ENCODE results near the gene MRPS18A. TPM values are rescaled to one million over a fixed set of nuclear protein-coding genes. Genes with fewer than 3 reads are reported as not detected.

The MRPS18A gene
- total and polyA plus RNA-seq, 9 of the 15 experiments (the other 6 are each of a cell fraction or from before 2014, with no cell fraction given): 87.5 to 243 (median 125) TPM

- TF ChIP-seq HCFC1 (IDR thresholded peaks at IDR 0.05; ENCODE audit: low read depth, low read length): no peak
- TF ChIP-seq CREB1 (IDR thresholded peaks at IDR 0.05): 0 out of 2 replicates have a peak, but pooled peaks have one; percentile 27
- no peak for TF ChIP-seq CREB1 (CRISPR knock-in tag; IDR thresholded peaks at IDR 0.05)
- TF ChIP-seq ZSCAN29 (IDR thresholded peaks at IDR 0.05): no peak
- TF ChIP-seq OTX1 (CRISPR knock-in tag; IDR thresholded peaks at IDR 0.05): peak; percentile 93
- TF ChIP-seq ADNP (tag; IDR thresholded peaks at IDR 0.05): no peak
- TF ChIP-seq SMARCE1 (IDR thresholded peaks at IDR 0.05): peak; percentile 70
- TF ChIP-seq, protein P1, sequence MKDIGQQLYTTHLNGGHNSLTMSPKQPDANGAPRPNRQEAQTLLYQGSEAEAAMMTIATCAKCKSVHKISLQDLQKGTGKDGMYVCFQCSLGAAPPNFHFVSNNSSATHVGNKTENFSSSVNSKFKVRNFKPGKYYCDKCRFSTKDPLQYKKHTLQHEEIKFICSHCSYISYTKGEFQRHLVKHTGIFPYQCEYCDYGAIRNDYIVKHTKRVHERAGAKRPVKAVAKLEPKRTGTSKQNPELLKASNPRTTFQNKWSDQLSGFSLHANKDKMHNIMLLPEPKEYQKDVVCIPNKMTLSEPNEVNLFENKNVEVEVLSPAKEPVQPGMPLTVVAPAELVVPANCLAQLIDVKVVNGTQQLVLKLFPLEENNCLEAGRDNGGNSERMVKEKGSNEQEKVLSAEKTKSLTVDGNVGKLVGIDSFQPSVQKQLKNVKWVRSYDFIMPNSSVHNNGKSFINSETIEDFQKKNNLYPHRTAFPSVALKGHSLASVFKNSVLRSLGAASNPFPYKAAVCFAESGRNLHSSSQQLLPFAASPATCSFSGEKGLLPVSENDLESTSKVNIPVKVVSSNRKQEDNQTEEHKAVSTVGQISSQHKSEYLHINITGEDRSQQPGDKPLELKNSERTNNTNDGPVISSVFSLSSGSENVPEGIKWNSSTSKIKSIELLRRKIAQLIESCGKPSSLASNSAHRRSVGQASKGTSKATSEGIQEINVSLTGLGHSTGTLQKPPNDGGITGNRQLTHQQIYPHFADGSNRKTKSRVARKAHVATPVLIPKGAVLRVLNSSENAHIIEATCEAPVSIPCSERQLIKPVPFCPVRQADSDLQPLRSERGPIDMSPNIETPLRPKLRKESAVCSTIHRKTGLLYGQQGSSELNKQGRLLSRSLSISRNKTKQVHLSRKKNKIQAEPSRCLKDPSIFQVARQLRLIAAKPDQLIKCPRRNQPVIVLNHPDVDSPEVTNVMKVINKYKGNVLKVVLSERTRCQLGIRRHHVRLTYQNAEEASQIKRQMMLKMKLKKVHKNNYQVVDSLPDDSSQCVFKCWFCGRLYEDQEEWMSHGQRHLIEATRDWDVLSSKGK (CRISPR knock-in tag; IDR thresholded peaks at IDR 0.05): no peak
- peak; percentile 88; the same call in 1 of the 2 replicates for TF ChIP-seq HDAC8 (tag; IDR thresholded peaks at IDR 0.05)
- no peak for TF ChIP-seq MAFG (tag; conservative IDR thresholded peaks at IDR 0.05)
- peak; percentile 92; the same call in 1 of the 2 replicates for TF ChIP-seq THRAP3 (IDR thresholded peaks at IDR 0.05; ENCODE audit: borderline replicate concordance)
- TF ChIP-seq TBP (optimal IDR thresholded peaks at IDR 0.05; ENCODE audit: low read depth, low read length): peak; percentile 55
- TF ChIP-seq LCOR (CRISPR knock-in tag; IDR thresholded peaks at IDR 0.05): no peak
- TF ChIP-seq REST (IDR thresholded peaks at IDR 0.05; ENCODE audit: borderline replicate concordance): no peak
- peak; percentile 54 for TF ChIP-seq REST (CRISPR knock-in tag; IDR thresholded peaks at IDR 0.05; ENCODE audit: low read depth)
- peak; percentile 55; the same call in 1 of the 2 replicates for TF ChIP-seq GABPB2 (CRISPR knock-in tag; conservative IDR thresholded peaks at IDR 0.05)
- no peak for TF ChIP-seq NR3C1 (CRISPR knock-in tag; IDR thresholded peaks at IDR 0.05)
- TF ChIP-seq, protein P2, sequence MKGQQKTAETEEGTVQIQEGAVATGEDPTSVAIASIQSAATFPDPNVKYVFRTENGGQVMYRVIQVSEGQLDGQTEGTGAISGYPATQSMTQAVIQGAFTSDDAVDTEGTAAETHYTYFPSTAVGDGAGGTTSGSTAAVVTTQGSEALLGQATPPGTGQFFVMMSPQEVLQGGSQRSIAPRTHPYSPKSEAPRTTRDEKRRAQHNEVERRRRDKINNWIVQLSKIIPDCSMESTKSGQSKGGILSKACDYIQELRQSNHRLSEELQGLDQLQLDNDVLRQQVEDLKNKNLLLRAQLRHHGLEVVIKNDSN (CRISPR knock-in tag; IDR thresholded peaks at IDR 0.05): peak; percentile 24; the same call in 1 of the 2 replicates
Measured at GRCh38 chr6:43628393-43629103, 59.0 kb downstream of the MRPS18A start (continued).
